GM21576 (cell line): ENCODE data around the gene TMEM132C.

Experiments
- ATAC-seq: cut with Tn5 transposase; IDR thresholded peaks from one replicate; pipeline ENCODE4 v1.9.1; 2021; ENCODE audit warnings: mild to moderate bottlenecking, moderate library complexity; ENCODE audit not compliant: unreplicated experiment

TMEM132C gene

GRCh38 chr12:128286970-128287369, 20.0 kb downstream of the TMEM132C start:
- ATAC-seq: no peak

GRCh38 chr12:128288357-128288756, 21.4 kb downstream of the TMEM132C start:
- ATAC-seq: no peak

- ATAC-seq: no peak
These were observed 21.9 kb downstream of the TMEM132C start for GRCh38 chr12:128288896-128289295.

DNA sequence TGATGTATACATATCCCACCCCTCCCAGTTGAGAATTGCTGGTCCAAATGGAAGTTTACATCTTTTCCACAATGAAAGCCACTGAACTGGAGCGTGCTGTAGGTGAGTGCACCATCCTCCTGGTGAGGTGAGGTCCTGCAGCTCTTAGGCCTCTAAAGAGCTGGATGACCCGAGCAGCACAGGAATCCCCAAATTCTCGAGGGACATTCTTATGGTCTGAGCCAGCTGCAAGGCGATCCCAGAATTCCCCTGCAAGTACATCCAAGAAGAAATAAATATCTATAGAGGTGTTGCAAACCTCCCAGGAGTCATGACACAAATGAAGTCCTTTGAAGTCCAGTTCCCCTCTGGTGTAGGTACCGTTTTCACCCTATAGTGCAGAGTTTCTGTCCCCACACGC, 24.0 kb downstream of the TMEM132C start:
- no peak for ATAC-seq

GRCh38 chr12:128298091-128298748, 31.2 kb downstream of the TMEM132C start:
- ATAC-seq: no peak

DNA sequence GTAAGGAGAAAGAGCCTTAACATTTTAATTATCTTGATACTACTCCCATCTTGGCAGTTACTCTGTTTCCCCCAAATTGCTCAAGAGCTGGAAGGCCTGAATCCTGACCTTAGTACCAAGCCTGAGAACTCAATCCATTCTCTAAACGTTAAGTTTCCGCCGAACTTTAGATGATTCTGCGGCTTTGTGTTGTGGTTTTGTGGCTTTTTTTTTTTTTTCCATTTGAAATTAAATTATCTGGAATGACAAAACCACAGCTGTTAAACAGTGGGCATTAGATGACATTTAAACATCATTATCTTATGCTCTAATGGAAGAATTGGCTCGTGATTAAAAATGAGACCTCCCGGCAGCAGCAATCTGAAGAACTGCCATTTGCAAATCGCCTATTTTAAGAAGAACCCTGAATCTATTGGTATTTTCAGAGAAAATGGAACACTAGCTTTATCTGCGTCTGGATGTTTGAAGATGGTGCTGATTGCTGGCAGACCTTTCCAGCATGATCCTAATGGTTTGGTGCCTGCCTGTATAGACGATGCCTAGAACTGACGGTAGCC, 38.4 kb downstream of the TMEM132C start:
- no peak for ATAC-seq

- no peak for ATAC-seq
These were observed 40.8 kb downstream of the TMEM132C start for GRCh38 chr12:128307791-128308190.

DNA sequence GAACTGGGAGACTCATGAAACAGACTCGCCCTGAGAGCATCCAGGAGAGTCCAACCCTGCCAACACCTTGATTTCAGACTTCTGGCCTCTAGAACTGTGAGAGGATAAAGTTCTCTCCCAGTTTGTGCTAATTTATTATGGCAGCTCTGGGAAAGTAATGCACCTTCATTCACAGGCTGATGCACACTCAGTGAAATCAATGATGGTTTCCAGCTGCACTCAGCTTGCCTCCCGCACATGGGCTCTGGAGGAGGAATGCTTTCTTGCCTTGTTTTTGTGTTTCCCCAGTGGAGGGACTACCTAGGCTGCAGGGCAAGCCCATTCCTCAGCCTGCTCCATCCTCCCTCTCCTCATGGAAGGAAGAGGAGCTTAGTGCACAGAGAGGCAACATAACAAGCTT, 45.7 kb downstream of the TMEM132C start:
- ATAC-seq: no peak

DNA sequence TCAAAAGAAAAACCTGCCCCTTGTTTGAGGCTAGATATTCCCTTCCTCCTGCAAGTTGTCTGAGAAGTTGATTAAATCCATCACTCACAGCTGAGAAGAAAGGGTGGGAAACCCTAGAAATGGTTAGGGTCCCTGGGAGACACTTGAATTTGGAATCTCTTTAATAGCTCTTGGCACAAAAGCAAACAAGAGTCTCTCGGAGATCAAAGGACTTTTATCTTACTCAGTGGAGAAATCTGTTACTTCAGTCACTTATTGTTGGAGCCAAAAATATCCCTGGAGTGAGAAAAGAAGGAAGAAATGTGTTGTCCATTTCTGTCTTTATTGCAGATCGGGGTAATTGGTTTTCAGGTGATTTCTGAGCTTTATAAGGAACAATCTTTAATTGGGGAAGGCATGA, 47.0 kb downstream of the TMEM132C start:
- ATAC-seq: no peak

DNA sequence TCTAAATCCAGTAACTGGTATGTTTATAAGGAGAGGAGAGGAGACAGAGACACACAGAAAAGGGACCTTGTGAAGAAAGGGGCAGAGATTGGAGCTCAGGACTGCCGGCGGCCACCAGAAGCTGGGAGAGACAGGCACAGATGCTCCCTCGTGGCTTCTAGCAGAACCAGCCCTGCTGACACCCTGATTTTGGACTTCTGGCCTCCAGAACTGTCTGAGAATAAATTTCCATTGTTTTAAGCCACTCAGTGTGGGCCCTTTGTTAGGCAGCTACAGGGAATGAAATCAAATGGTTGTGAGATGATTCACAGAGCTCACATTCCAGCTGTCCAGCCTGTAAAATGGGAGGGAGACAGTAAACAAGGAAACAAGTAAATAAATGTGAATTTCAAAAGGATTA, 47.6 kb downstream of the TMEM132C start:
- no peak for ATAC-seq

DNA sequence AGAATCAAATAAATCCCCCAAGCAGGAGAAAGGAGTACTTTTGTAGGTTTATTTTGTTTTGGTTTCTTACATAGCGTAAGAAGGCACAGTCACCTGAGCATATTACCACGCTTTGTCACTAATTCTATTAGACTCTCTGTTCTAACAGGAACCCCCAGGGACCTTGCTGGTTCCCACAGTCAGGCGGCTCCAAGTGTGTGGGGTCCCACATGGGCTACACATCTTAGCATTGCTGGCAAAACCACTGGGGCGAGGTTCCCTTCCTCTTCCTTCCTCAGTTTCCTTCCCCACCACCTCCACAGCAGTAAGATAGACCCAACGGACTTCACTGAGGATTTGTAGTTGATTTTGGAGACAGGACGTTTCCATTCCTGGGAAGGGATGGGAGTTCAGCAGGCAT, 49.1 kb downstream of the TMEM132C start:
- no peak for ATAC-seq

- no peak for ATAC-seq
These were observed 50.1 kb downstream of the TMEM132C start for GRCh38 chr12:128316973-128317526.

DNA sequence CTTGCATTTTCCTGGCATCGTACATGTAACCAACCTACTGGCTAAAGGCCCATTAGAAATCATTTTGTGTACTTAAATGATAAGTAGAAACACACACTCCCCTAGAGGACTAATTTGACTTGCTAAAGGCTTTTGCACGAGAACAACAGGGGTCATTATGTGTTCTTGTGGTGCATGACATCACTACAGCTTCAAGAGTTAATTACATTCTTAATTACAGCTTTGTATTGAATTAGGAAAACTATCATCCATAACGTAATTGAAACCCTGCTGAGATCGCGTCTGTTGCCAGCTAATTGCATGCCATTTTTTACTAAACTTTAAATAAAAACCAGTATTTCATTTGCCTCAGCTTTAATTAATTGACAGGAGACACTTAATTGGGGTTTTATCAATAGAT, 51.4 kb downstream of the TMEM132C start:
- ATAC-seq: no peak

- no peak for ATAC-seq
These were observed 52.0 kb downstream of the TMEM132C start for GRCh38 chr12:128318946-128319345.

- no peak for ATAC-seq
These were observed 55.4 kb downstream of the TMEM132C start for GRCh38 chr12:128322341-128322740.

DNA sequence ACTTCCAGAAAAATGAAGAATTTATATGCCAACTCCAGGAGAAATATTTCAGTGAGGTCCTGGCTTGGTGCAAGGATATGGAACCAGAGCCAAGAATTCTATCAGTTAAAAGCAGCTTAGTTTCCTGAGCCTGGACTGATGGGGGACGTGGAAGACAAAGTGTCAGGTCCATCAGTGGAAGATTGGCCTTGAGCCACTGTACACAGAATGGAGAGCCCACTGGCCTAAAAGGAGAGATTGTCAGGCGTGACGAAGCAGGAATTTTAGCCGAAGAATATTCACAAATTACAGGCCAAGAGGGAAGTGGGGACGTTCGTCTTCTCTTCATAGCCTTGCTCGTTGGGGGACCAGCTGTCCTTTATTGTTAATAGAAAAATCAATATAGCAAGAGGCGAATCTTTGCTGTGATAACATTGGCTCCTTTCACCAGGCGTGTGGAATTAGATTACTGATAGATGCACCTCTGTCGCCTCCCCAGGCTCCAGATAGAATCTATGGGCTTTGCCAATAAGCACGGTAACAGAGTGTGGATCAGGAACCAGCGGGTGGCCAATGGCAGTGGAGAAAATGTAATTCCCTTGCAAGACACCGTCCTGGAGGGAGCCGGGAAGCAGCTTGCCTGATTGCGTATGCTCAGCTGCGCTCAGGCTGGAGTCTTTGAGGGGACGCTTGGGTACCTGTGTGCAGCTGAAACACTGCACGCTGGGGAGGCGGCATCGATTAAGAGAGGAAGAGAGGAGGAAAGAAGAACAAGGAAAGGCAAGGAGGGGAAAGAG, 56.4 kb downstream of the TMEM132C start:
- no peak for ATAC-seq

- no peak for ATAC-seq
These were observed 58.7 kb downstream of the TMEM132C start for GRCh38 chr12:128325646-128326045.

- ATAC-seq: no peak
These were observed 59.4 kb downstream of the TMEM132C start for GRCh38 chr12:128326406-128326805.

- no peak for ATAC-seq
These were observed 62.0 kb downstream of the TMEM132C start for GRCh38 chr12:128328961-128329360.

DNA sequence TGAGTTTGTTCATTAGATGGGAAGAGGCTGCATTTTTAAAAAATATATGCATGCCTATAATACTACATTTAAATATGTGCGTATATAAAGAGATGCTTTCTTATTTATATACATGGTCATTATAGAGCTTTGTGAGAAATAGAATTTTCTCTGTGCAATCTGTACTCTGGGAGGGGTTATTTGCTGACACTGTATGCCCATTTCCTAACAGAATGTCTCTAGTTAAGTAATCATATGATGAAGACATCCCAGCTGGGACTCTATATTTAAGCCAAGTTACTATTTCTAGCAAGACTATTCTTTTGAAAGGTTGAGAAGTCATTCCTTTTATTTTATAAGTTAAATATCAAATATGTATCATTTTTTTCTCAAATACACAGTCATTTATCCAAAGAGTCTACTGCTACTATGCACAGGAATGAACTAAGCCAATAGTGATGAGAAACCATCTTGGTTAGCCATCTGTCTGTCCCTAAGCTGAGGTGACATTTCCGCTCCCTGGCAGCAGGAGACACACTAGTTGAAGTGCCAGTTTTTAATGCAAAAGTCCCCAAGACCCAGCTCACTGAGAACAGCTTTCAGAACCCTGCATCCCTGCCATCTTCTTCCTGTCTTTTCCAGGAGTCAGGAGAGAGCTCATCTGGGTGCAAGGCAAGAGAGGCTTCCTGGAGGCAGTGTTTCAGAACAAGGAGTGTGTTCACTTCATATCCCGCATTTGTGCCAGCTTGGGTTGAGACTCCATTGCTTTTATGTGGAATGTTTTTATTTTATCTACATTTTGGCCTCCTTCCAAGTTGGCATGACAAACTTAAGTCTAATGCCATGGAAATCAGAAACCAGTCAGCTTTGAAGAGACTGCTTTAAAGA, 69.5 kb downstream of the TMEM132C start:
- no peak for ATAC-seq

DNA sequence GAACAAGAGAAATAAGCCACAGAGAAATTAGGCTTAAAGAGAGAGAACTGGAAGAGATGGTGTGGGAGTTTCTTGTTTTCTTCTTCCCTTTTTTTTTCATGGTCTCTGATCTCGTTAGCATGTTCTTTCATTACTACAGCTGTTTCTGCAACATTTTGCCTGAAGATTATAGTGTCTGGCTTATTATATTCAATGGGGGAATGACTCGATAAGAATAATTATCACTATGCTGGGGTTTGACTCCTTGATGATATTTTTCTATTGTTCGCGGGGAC, 70.0 kb downstream of the TMEM132C start:
- ATAC-seq: no peak
